ENCODE measurements around the gene MDFIC. TPM values are rescaled to one million over a fixed set of nuclear protein-coding genes. Genes with fewer than 3 reads are reported as not detected.

The MDFIC gene
- total and polyA plus RNA-seq, 2 experiments from 2014 or later = 3.0 to 5.2 TPM

DNA sequence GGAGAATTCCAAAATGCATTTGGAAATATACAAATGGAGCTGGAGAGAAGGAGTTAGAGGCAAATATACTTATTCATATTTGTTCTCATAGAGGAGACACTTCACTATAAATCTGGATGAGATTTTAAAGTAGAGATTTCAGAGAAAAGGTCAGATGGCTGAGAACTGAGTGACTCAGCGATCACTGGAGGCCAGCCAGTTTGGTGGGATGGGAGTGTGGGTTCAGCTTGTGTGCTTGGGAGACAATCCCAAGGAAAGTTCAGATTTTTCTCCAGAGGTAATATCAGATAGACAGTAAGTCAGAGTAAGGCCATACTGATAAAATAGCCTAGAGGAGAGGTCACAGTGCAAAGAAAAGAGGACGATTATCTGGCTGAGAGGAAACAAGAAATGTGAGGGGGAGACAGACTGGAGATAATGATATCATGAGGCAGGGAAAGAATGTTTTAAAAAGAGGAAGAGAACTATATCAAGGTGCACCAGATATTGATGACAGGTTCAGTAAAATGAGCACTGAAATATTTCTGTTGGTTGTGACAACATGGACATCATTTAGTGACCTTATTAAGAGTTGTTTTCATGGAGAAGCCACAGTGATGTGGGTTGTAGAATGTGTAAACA is 67.0 kb downstream of the MDFIC start (continued):
- TF ChIP-seq CREB1 (CRISPR knock-in tag; IDR thresholded peaks at IDR 0.05; ENCODE audit: low read depth) (no peak), ZNF331 (CRISPR knock-in tag; IDR thresholded peaks at IDR 0.05; ENCODE audit: low read depth) (no peak)
- TF ChIP-seq, protein P1, sequence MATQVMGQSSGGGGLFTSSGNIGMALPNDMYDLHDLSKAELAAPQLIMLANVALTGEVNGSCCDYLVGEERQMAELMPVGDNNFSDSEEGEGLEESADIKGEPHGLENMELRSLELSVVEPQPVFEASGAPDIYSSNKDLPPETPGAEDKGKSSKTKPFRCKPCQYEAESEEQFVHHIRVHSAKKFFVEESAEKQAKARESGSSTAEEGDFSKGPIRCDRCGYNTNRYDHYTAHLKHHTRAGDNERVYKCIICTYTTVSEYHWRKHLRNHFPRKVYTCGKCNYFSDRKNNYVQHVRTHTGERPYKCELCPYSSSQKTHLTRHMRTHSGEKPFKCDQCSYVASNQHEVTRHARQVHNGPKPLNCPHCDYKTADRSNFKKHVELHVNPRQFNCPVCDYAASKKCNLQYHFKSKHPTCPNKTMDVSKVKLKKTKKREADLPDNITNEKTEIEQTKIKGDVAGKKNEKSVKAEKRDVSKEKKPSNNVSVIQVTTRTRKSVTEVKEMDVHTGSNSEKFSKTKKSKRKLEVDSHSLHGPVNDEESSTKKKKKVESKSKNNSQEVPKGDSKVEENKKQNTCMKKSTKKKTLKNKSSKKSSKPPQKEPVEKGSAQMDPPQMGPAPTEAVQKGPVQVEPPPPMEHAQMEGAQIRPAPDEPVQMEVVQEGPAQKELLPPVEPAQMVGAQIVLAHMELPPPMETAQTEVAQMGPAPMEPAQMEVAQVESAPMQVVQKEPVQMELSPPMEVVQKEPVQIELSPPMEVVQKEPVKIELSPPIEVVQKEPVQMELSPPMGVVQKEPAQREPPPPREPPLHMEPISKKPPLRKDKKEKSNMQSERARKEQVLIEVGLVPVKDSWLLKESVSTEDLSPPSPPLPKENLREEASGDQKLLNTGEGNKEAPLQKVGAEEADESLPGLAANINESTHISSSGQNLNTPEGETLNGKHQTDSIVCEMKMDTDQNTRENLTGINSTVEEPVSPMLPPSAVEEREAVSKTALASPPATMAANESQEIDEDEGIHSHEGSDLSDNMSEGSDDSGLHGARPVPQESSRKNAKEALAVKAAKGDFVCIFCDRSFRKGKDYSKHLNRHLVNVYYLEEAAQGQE (IDR thresholded peaks at IDR 0.05; ENCODE audit: unreplicated experiment) = no peak
- TF ChIP-seq, protein P2, sequence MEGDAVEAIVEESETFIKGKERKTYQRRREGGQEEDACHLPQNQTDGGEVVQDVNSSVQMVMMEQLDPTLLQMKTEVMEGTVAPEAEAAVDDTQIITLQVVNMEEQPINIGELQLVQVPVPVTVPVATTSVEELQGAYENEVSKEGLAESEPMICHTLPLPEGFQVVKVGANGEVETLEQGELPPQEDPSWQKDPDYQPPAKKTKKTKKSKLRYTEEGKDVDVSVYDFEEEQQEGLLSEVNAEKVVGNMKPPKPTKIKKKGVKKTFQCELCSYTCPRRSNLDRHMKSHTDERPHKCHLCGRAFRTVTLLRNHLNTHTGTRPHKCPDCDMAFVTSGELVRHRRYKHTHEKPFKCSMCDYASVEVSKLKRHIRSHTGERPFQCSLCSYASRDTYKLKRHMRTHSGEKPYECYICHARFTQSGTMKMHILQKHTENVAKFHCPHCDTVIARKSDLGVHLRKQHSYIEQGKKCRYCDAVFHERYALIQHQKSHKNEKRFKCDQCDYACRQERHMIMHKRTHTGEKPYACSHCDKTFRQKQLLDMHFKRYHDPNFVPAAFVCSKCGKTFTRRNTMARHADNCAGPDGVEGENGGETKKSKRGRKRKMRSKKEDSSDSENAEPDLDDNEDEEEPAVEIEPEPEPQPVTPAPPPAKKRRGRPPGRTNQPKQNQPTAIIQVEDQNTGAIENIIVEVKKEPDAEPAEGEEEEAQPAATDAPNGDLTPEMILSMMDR (conservative IDR thresholded peaks at IDR 0.05; ENCODE audit: low read depth in 2 of 2) = no peak

DNA sequence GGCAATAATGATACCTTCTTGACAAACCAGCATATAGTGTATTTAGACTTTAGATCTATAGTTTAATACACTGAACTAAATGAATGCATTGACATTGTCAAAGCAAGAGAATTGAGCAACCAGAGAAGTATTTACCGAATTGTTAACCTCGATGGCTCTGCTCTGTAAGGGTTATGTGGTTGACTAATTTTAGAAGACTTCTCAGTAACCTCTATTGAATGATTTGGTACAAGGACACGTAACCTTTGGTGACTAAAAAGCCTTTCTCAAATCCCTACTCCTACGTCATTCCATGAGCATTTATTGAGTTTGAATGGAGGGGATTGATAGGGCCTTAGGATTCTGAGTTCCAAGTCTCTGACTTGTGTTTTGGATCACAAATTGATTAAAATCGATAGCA is 67.6 kb downstream of the MDFIC start:
- Histone ChIP-seq H3K36me3 (ENCODE audit: insufficient read depth) (no peaks in the 10 kb centered on the region), H3K4me1 (ENCODE audit: insufficient read depth) (peaks cover 26% of the 10 kb centered on the region), H3K79me2 (replicated peaks; ENCODE audit: insufficient read depth) (no peaks in the 10 kb centered on the region), H4K20me1 (replicated peaks; ENCODE audit: insufficient read depth) (no peaks in the 10 kb centered on the region), H3K27ac (ENCODE audit: low read depth) (no peak overlapping the region), H2AFZ (no peak overlapping the region), H3K4me3 (no peak overlapping the region), H3K4me2 (no peak overlapping the region), H3K27me3 (ENCODE audit: insufficient read depth) (no peaks in the 10 kb centered on the region), H3F3A (replicated peaks; ENCODE audit: low read depth) (no peaks in the 10 kb centered on the region), H3K9me2 (ENCODE audit: insufficient read depth) (no peaks in the 10 kb centered on the region)
- peaks cover 24% of the 10 kb centered on the region for H3K4me1 Mint-ChIP-seq
- peaks cover 18% of the 10 kb centered on the region for H3K36me3 Mint-ChIP-seq (ENCODE audit: low read depth)
- no peak overlapping the region for H3K27ac Mint-ChIP-seq
- H3K27me3 Mint-ChIP-seq (ENCODE audit: insufficient read depth, low read depth, poor library complexity) = peaks cover 2% of the 10 kb centered on the region
- no peak for ATAC-seq
- H3K4me3 Mint-ChIP-seq = no peak overlapping the region
- DNase-seq (ENCODE audit: low spot score) = no peak
- peaks cover 2% of the 10 kb centered on the region for H3K9me3 Mint-ChIP-seq
- TF ChIP-seq JUNB (IDR thresholded peaks at IDR 0.05; ENCODE audit: unreplicated experiment) = no peak
- TF ChIP-seq, protein P3, sequence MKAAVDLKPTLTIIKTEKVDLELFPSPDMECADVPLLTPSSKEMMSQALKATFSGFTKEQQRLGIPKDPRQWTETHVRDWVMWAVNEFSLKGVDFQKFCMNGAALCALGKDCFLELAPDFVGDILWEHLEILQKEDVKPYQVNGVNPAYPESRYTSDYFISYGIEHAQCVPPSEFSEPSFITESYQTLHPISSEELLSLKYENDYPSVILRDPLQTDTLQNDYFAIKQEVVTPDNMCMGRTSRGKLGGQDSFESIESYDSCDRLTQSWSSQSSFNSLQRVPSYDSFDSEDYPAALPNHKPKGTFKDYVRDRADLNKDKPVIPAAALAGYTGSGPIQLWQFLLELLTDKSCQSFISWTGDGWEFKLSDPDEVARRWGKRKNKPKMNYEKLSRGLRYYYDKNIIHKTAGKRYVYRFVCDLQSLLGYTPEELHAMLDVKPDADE (IDR thresholded peaks at IDR 0.05) = no peak
- TF ChIP-seq, protein P4, sequence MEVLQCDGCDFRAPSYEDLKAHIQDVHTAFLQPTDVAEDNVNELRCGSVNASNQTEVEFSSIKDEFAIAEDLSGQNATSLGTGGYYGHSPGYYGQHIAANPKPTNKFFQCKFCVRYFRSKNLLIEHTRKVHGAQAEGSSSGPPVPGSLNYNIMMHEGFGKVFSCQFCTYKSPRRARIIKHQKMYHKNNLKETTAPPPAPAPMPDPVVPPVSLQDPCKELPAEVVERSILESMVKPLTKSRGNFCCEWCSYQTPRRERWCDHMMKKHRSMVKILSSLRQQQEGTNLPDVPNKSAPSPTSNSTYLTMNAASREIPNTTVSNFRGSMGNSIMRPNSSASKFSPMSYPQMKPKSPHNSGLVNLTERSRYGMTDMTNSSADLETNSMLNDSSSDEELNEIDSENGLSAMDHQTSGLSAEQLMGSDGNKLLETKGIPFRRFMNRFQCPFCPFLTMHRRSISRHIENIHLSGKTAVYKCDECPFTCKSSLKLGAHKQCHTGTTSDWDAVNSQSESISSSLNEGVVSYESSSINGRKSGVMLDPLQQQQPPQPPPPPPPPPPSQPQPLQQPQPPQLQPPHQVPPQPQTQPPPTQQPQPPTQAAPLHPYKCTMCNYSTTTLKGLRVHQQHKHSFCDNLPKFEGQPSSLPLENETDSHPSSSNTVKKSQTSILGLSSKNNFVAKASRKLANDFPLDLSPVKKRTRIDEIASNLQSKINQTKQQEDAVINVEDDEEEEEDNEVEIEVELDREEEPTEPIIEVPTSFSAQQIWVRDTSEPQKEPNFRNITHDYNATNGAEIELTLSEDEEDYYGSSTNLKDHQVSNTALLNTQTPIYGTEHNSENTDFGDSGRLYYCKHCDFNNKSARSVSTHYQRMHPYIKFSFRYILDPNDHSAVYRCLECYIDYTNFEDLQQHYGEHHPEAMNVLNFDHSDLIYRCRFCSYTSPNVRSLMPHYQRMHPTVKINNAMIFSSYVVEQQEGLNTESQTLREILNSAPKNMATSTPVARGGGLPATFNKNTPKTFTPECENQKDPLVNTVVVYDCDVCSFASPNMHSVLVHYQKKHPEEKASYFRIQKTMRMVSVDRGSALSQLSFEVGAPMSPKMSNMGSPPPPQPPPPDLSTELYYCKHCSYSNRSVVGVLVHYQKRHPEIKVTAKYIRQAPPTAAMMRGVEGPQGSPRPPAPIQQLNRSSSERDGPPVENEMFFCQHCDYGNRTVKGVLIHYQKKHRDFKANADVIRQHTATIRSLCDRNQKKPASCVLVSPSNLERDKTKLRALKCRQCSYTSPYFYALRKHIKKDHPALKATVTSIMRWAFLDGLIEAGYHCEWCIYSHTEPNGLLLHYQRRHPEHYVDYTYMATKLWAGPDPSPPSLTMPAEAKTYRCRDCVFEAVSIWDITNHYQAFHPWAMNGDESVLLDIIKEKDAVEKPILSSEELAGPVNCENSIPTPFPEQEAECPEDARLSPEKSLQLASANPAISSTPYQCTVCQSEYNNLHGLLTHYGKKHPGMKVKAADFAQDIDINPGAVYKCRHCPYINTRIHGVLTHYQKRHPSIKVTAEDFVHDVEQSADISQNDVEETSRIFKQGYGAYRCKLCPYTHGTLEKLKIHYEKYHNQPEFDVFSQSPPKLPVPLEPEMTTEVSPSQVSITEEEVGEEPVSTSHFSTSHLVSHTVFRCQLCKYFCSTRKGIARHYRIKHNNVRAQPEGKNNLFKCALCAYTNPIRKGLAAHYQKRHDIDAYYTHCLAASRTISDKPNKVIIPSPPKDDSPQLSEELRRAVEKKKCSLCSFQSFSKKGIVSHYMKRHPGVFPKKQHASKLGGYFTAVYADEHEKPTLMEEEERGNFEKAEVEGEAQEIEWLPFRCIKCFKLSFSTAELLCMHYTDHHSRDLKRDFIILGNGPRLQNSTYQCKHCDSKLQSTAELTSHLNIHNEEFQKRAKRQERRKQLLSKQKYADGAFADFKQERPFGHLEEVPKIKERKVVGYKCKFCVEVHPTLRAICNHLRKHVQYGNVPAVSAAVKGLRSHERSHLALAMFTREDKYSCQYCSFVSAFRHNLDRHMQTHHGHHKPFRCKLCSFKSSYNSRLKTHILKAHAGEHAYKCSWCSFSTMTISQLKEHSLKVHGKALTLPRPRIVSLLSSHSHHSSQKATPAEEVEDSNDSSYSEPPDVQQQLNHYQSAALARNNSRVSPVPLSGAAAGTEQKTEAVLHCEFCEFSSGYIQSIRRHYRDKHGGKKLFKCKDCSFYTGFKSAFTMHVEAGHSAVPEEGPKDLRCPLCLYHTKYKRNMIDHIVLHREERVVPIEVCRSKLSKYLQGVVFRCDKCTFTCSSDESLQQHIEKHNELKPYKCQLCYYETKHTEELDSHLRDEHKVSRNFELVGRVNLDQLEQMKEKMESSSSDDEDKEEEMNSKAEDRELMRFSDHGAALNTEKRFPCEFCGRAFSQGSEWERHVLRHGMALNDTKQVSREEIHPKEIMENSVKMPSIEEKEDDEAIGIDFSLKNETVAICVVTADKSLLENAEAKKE (CRISPR knock-in tag; IDR thresholded peaks at IDR 0.05) = no peak
- no peak for TF ChIP-seq EZH2phosphoT487 (IDR thresholded peaks at IDR 0.05; ENCODE audit: unreplicated experiment)
- TF ChIP-seq, protein P2 (conservative IDR thresholded peaks at IDR 0.05; ENCODE audit: low read depth in 2 of 2) = no peak
- no peak for TF ChIP-seq NANOG (IDR thresholded peaks at IDR 0.05; ENCODE audit: borderline replicate concordance)
- no peak for TF ChIP-seq CREB1 (CRISPR knock-in tag; IDR thresholded peaks at IDR 0.05; ENCODE audit: low read depth)
